Type B pancreatic cell (in vitro differentiated cells): ENCODE data around the gene ART3. TPM values are rescaled to one million over a fixed set of nuclear protein-coding genes. Genes with fewer than 3 reads are reported as not detected.
A peak's percentile ranks its signal among the peaks of the same experiment; 100 is the strongest.

Experiments used
- DNase-seq: peaks from one replicate; pipeline ENCODE4 v3.0.0; 2021; ENCODE audit warnings: mixed read lengths; ENCODE audit not compliant: unreplicated experiment; ENCODE audit errors: extremely low spot score
- H3K27ac Mint-ChIP-seq: 2 replicates; pipeline ENCODE4 v1.8.0; 2021; ENCODE audit warnings: mild to moderate bottlenecking, mixed read lengths
- H3K27me3 Mint-ChIP-seq: 2 replicates; pipeline ENCODE4 v1.8.0; 2021; ENCODE audit warnings: mixed read lengths
- H3K36me3 Mint-ChIP-seq: 2 replicates; pipeline ENCODE4 v1.8.0; 2021; ENCODE audit warnings: mixed read lengths
- H3K4me1 Mint-ChIP-seq: one replicate; pipeline ENCODE4 v1.8.0; 2021; ENCODE audit warnings: mixed read lengths; ENCODE audit not compliant: unreplicated experiment
- H3K4me3 Mint-ChIP-seq: 2 replicates; pipeline ENCODE4 v1.8.0; 2021; ENCODE audit warnings: mild to moderate bottlenecking, mixed read lengths
- H3K9me3 Mint-ChIP-seq: 2 replicates; pipeline ENCODE4 v1.8.0; 2021; ENCODE audit warnings: mixed read lengths
- total RNA-seq: library from RNA; stranded (reverse); gene quantifications from 2 replicates; pipeline ENCODE4 v1.2.1, GENCODE V29; 2021; ENCODE audit warnings: low replicate concordance
- TF ChIP-seq, protein P1 (sequence below): fragments of 200-600 bp; sonication (generic); conservative IDR thresholded peaks from 2 replicates; pipeline ENCODE4 v1.5.0; 2021; ENCODE audit warnings: antibody characterized with exemption, mild to moderate bottlenecking

Gene ART3
- total RNA-seq, 1 donor from 2014 or later = not detected

DNA sequence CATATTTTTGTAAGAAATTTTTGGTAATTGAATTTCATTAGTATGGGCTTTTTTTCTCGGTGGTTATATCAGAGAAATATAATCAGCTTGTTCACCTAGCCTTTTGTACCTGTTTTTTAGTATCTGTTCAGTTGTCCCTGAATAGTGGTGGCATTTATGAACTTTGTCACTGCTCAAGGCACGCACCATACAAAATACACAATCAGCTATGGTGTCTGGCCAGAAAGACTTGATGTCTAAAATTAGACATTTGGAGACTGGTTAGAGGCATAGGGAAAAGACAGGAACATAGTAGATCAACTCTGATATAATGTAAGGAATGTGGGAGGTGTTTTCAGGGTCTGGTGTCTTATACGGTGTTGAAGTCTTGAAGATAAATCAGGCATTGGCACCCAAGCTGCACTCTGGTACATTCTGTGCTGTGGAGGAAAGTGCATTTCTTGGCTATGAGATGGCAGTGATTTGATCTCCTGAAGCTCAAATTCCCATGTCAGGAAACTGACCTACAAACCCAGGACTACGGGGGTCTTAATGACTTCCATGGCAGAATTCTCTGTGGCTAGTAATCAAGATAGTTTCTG lies 3.6 kb downstream of the ART3 start:
- DNase-seq = no peak
- Mint-ChIP-seq H3K27ac (no peak overlapping the region), H3K4me3 (no peak overlapping the region), H3K9me3 (no peaks in the 10 kb centered on the region), H3K4me1 (no peaks in the 10 kb centered on the region), H3K36me3 (no peaks in the 10 kb centered on the region), H3K27me3 (peaks cover 10% of the 10 kb centered on the region)
- TF ChIP-seq, protein P1, sequence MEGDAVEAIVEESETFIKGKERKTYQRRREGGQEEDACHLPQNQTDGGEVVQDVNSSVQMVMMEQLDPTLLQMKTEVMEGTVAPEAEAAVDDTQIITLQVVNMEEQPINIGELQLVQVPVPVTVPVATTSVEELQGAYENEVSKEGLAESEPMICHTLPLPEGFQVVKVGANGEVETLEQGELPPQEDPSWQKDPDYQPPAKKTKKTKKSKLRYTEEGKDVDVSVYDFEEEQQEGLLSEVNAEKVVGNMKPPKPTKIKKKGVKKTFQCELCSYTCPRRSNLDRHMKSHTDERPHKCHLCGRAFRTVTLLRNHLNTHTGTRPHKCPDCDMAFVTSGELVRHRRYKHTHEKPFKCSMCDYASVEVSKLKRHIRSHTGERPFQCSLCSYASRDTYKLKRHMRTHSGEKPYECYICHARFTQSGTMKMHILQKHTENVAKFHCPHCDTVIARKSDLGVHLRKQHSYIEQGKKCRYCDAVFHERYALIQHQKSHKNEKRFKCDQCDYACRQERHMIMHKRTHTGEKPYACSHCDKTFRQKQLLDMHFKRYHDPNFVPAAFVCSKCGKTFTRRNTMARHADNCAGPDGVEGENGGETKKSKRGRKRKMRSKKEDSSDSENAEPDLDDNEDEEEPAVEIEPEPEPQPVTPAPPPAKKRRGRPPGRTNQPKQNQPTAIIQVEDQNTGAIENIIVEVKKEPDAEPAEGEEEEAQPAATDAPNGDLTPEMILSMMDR = no peak

DNA sequence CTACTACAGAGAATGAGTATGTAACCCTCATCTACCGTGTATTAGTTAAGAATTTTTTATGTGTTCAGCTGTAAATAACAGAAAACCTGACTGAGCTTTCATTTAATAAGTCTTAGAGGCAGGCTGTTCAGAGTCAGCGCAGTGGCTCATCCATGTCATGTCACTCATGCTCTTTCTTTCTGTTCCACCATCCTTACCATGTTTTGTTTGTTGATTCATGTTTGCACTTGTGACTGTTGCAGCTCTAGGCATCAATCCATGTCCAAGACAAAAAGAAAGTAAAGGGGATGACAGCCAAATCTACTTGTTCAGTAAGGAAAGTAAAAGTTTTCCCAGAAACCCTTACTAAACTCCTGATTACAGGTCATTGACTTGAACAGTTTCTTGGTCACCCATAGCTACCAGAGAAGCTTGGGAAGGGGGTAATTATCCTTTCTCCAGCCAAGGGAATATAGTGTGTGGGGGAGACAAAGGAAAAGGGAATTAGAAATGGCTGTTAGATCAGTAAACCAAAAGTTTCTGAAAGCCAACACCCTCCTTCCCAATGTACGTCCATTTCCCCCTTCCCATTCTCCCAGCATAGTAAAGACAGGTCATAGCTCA lies 9.0 kb downstream of the ART3 start:
- DNase-seq = no peak
- H3K9me3 Mint-ChIP-seq = no peaks in the 10 kb centered on the region
- H3K27me3 Mint-ChIP-seq = peaks cover 10% of the 10 kb centered on the region
- H3K36me3 Mint-ChIP-seq = no peaks in the 10 kb centered on the region
- TF ChIP-seq, protein P1 = no peak
- H3K27ac Mint-ChIP-seq = no peak overlapping the region
- H3K4me3 Mint-ChIP-seq = no peak overlapping the region
- H3K4me1 Mint-ChIP-seq = peaks cover 5% of the 10 kb centered on the region

DNA sequence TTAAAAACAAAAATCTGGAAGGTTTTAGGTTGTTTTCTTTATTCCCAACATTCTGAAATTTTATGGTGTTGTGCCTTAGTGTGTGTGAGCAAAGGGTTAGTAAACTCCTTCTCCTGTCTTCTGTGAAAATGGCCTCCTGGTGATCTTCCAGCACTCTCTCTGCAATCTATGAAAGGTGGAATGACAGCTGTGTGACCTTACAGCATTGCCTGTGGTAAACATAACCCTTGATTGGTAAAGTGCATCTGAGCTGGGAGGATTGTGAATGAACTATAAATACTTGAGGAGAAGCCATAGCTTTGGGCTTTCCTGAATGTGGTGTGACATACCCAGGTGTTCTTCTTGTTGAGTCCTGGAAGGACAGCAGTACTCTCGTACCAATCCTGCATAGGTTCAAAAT lies 10.0 kb downstream of the ART3 start:
- no peak for DNase-seq
- Mint-ChIP-seq H3K27ac (no peak overlapping the region), H3K27me3 (peaks cover 5% of the 10 kb centered on the region), H3K4me1 (peaks cover 5% of the 10 kb centered on the region), H3K36me3 (no peaks in the 10 kb centered on the region), H3K4me3 (no peak overlapping the region), H3K9me3 (no peaks in the 10 kb centered on the region)
- TF ChIP-seq, protein P1 = no peak

DNA sequence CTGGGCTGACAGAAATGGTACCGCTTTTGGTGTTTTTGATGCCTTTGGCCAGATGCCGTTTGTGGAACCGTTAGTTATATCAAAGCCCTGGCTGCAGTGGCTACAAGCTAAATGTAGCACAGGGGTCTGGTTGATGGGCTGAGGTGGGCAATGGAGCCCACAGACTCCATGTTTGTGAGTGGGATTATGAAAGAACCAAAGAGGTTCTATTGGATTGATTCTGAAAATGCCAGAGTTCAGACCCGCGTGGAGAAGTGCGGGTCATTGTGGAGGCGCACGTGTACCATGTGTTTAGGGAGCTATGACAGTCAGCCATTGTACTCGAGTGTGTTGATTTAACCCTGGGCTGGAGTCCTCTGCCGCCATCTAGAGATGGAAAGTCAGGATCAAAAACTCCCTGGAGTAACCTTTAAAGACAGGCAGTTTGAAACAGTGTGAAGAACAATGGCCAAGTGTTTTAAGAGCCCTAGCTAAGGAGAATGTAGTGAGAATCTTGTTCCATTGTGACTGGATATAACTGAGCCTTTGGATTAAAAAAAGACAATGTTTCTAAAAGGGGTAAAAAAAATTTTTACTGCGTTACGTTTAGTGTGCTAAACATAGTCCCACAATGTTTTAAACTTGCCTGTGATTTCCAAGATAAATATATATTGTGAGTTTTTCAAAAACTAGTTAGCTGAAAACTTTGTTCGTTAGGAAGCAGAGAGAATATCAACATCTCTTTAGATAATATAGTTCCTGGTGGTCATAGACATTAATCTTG lies 12.7 kb downstream of the ART3 start:
- TF ChIP-seq, protein P1 = peak; percentile 74
- no peak for DNase-seq
- Mint-ChIP-seq H3K9me3 (no peaks in the 10 kb centered on the region), H3K4me1 (peaks cover 5% of the 10 kb centered on the region), H3K27ac (no peak overlapping the region), H3K36me3 (no peaks in the 10 kb centered on the region), H3K4me3 (peak overlapping the region; percentile 18), H3K27me3 (no peaks in the 10 kb centered on the region)

DNA sequence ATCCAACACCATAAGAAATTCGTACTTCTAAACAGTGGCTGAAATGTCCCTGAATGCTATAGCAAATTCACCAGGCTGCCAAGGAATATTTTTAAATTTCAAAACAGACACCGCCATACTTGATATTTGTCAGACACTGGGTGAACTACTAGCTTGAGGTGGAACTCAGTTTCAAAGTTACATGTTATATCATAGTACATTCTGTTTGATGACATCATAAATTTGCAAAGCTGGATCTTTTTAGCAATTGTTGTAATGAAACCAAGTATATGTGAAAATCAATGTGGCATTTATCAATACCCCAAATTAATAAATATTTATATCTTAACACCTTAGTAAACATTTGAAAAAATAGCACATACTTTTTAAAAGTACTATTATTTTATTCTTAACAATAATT lies 14.2 kb downstream of the ART3 start:
- no peak for DNase-seq
- TF ChIP-seq, protein P1 = no peak
- no peak overlapping the region for H3K27ac Mint-ChIP-seq
- no peaks in the 10 kb centered on the region for H3K36me3 Mint-ChIP-seq
- no peaks in the 10 kb centered on the region for H3K9me3 Mint-ChIP-seq
- no peaks in the 10 kb centered on the region for H3K27me3 Mint-ChIP-seq
- no peak overlapping the region for H3K4me3 Mint-ChIP-seq
- peaks cover 5% of the 10 kb centered on the region for H3K4me1 Mint-ChIP-seq
